H1 (cell line): ENCODE results near the gene CBLB. TPM values are rescaled to one million over a fixed set of nuclear protein-coding genes. Genes with fewer than 3 reads are reported as not detected.

Source experiments
- CTCF ChIA-PET: fragments of 300-600 bp; sonication (Branson Sonifier 250); formaldehyde crosslinking; loops from one replicate; lab custom pipeline; 2021; ENCODE audit not compliant: partially characterized antibody; lab: Charles Lee
- POLR2A ChIA-PET: fragments of 300-600 bp; sonication (Branson Sonifier 250); formaldehyde crosslinking; loops from one replicate; lab custom pipeline; 2021; ENCODE audit warnings: inconsistent platforms; ENCODE audit not compliant: partially characterized antibody; lab: Charles Lee
- DNase-seq, 2 experiments: peaks; one replicate each; pipeline versions ENCODE4 v3.0.0 to v3.0.0-alpha.2; 2010 to 2022; ENCODE audit warnings: low spot score in 2 of 2, low read depth in 1 of 2, mixed read lengths in 1 of 2
- FAIRE-seq: peaks from 2 replicates; lab custom pipeline; 2011; peaks lifted over from hg19 to GRCh38; lab: Jason Lieb, UNC
- H2AFZ ChIP-seq: 2 replicates; pipeline ENCODE4 v1.8.1; 2012; ENCODE audit warnings: low read length, inconsistent platforms
- H2AK5ac ChIP-seq: 2 replicates; pipeline ENCODE4 v1.6.1; 2013; ENCODE audit warnings: low read depth, low read length
- H2BK120ac ChIP-seq: replicated peaks from 2 replicates; pipeline ENCODE3; 2013; ENCODE audit warnings: low read depth, low read length, inconsistent platforms
- H2BK12ac ChIP-seq: 2 replicates; pipeline ENCODE4 v1.6.1; 2013; ENCODE audit warnings: low read depth, low read length
- H2BK15ac ChIP-seq: 2 replicates; pipeline ENCODE4 v1.6.1; 2013; ENCODE audit warnings: low read length
- H2BK20ac ChIP-seq: 2 replicates; pipeline ENCODE4 v1.6.1; 2013; ENCODE audit warnings: low read length
- H2BK5ac ChIP-seq: 2 replicates; pipeline ENCODE4 v1.6.1; 2013; ENCODE audit warnings: low read depth, low read length
- H3K14ac ChIP-seq: 2 replicates; pipeline ENCODE4 v1.6.1; 2013; ENCODE audit warnings: inconsistent platforms; ENCODE audit not compliant: insufficient read length
- H3K18ac ChIP-seq: 2 replicates; pipeline ENCODE4 v1.6.1; 2013; ENCODE audit warnings: low read length; ENCODE audit errors: extremely low read depth
- H3K23ac ChIP-seq: 2 replicates; pipeline ENCODE4 v1.6.1; 2013; ENCODE audit warnings: inconsistent platforms; ENCODE audit not compliant: insufficient read length
- H3K23me2 ChIP-seq: 2 replicates; pipeline ENCODE4 v1.6.1; 2013; ENCODE audit warnings: low read depth, low read length
- H3K27ac ChIP-seq: 2 replicates; pipeline ENCODE4 v1.6.1; 2011; ENCODE audit warnings: low read depth, low read length, inconsistent platforms
- H3K27me3 ChIP-seq, 4 experiments: replicated peaks in 1 of 4; 1 replicate in 1 of 4; 2 replicates in 3 of 4; pipeline versions ENCODE4 v1.6.1 to v1.8.1; 2011 to 2013; ENCODE audit warnings: low read length in 3 of 4, mild to moderate bottlenecking in 3 of 4, inconsistent platforms in 2 of 4, mixed read lengths in 2 of 4, moderate library complexity in 1 of 4; ENCODE audit not compliant: control insufficient read depth in 3 of 4, insufficient read depth in 3 of 4; ENCODE audit errors: extremely low read depth in 1 of 4
- H3K36me3 ChIP-seq, 4 experiments: 2 replicates each; pipeline versions ENCODE4 v1.6.1 to v1.8.1; 2011 to 2013; ENCODE audit warnings: mild to moderate bottlenecking in 4 of 4, low read length in 3 of 4, moderate library complexity in 2 of 4, control low read depth in 1 of 4, inconsistent platforms in 1 of 4; ENCODE audit not compliant: insufficient read depth in 4 of 4, control insufficient read depth in 2 of 4
- H3K4ac ChIP-seq: replicated peaks from 2 replicates; pipeline ENCODE3; 2013; ENCODE audit warnings: low read length, low read depth, mixed read lengths, inconsistent platforms; ENCODE audit not compliant: insufficient read length
- H3K4me1 ChIP-seq, 4 experiments: replicated peaks in 1 of 4; 1 replicate in 1 of 4; 2 replicates in 3 of 4; pipeline versions ENCODE4 v1.6.1 to v1.8.1; 2011 to 2013; ENCODE audit warnings: low read length in 3 of 4, inconsistent platforms in 2 of 4, mixed read lengths in 1 of 4; ENCODE audit not compliant: insufficient read depth in 4 of 4, control insufficient read depth in 3 of 4
- H3K4me2 ChIP-seq, 2 experiments: 2 replicates each; pipeline versions ENCODE4 v1.6.1 to v1.8.1; 2011 to 2013; ENCODE audit warnings: low read depth in 2 of 2, low read length in 2 of 2, control low read depth in 1 of 2, inconsistent platforms in 1 of 2, mild to moderate bottlenecking in 1 of 2; ENCODE audit not compliant: insufficient read depth in 1 of 2
- H3K4me3 ChIP-seq, 4 experiments: fragments of 200-600, 300-600 bp in 1 of 4; sonication (generic), shearing (Covaris generic), sonication (Bioruptor Twin) in 1 of 4; 2 replicates each; pipeline versions ENCODE4 v1.5.1 to v1.8.1; 2011 to 2016; ENCODE audit warnings: low read length in 4 of 4, low read depth in 3 of 4, control low read depth in 2 of 4, inconsistent platforms in 2 of 4, mild to moderate bottlenecking in 2 of 4, mixed read lengths in 1 of 4, moderate library complexity in 1 of 4; ENCODE audit not compliant: insufficient read depth in 2 of 4; ENCODE audit errors: extremely low read depth in 1 of 4
- H3K56ac ChIP-seq: replicated peaks from 2 replicates; pipeline ENCODE3; 2013; ENCODE audit warnings: low read depth, mild to moderate bottlenecking, mixed read lengths, low read length, inconsistent platforms; ENCODE audit not compliant: insufficient read length
- H3K79me1 ChIP-seq: 2 replicates; pipeline ENCODE4 v1.6.1; 2013; ENCODE audit warnings: low read depth, low read length, control low read depth
- H3K79me2 ChIP-seq, 2 experiments: 2 replicates each; pipeline versions ENCODE4 v1.6.1 to v1.8.1; 2012 to 2013; ENCODE audit warnings: low read length in 2 of 2, mild to moderate bottlenecking in 2 of 2, inconsistent platforms in 1 of 2; ENCODE audit not compliant: insufficient read depth in 2 of 2, control insufficient read depth in 1 of 2
- H3K9ac ChIP-seq, 4 experiments: replicated peaks in 1 of 4; 1 replicate in 1 of 4; 2 replicates in 3 of 4; pipeline versions ENCODE4 v1.6.1 to v1.8.1; 2011 to 2013; ENCODE audit warnings: low read depth in 3 of 4, low read length in 3 of 4, control low read depth in 2 of 4, mild to moderate bottlenecking in 2 of 4, moderate library complexity in 2 of 4, inconsistent platforms in 1 of 4; ENCODE audit errors: extremely low read depth in 1 of 4
- H3K9me3 ChIP-seq, 2 experiments: 2 replicates each; pipeline versions ENCODE4 v1.6.1 to v1.8.1; 2012 to 2013; ENCODE audit warnings: mild to moderate bottlenecking in 2 of 2, moderate library complexity in 2 of 2, control low read depth in 1 of 2, inconsistent platforms in 1 of 2, low read depth in 1 of 2, low read length in 1 of 2, mixed read lengths in 1 of 2; ENCODE audit not compliant: insufficient read depth in 2 of 2
- H4K20me1 ChIP-seq, 2 experiments: replicated peaks in 1 of 2; 2 replicates each; pipeline versions ENCODE3 to v1.8.1; 2011 to 2013; ENCODE audit warnings: inconsistent platforms in 2 of 2, low read length in 2 of 2, mild to moderate bottlenecking in 1 of 2; ENCODE audit not compliant: insufficient read depth in 2 of 2, control insufficient read depth in 1 of 2
- H4K5ac ChIP-seq: 2 replicates; pipeline ENCODE4 v1.6.1; 2013; ENCODE audit warnings: low read length, low read depth, mixed read lengths, inconsistent platforms; ENCODE audit not compliant: insufficient read length
- H4K8ac ChIP-seq: 2 replicates; pipeline ENCODE4 v1.8.0; 2013; ENCODE audit warnings: mild to moderate bottlenecking, moderate library complexity, low read length, inconsistent platforms; ENCODE audit not compliant: insufficient read depth; ENCODE audit errors: extremely low read depth
- H4K91ac ChIP-seq: replicated peaks from 2 replicates; pipeline ENCODE3; 2013; ENCODE audit warnings: low read length, mixed read lengths, inconsistent platforms; ENCODE audit not compliant: insufficient read length
- BRCA1 ChIP-seq: IDR thresholded peaks from 2 replicates; pipeline ENCODE4 v1.6.1; 2012; ENCODE audit warnings: low read depth, low read length, improper control_type of control experiment
- CHD1 ChIP-seq: IDR thresholded peaks from 2 replicates; pipeline ENCODE4 v1.6.1; 2012; ENCODE audit warnings: low read depth, low read length, improper control_type of control experiment
- HDAC6 ChIP-seq: IDR thresholded peaks from one replicate; pipeline ENCODE4 v1.7.1; 2012; ENCODE audit warnings: low read depth, mild to moderate bottlenecking, inconsistent platforms, low read length, moderate library complexity
- KDM1A ChIP-seq: fragments of 200-600, 300-600 bp; sonication (generic); IDR thresholded peaks from 2 replicates; pipeline ENCODE4 v1.7.1; 2016; ENCODE audit warnings: mild to moderate bottlenecking, low read length, borderline replicate concordance
- POLR2A ChIP-seq, 2 experiments: IDR thresholded peaks; 1 replicate in 1 of 2; 2 replicates in 1 of 2; pipeline ENCODE4 v1.6.1; 2011; ENCODE audit warnings: low read depth in 2 of 2, low read length in 2 of 2, mild to moderate bottlenecking in 2 of 2; ENCODE audit errors: control extremely low read depth in 1 of 2
- POLR2AphosphoS5 ChIP-seq: IDR thresholded peaks from 2 replicates; pipeline ENCODE4 v1.6.1; 2011; ENCODE audit warnings: low read depth, low read length
- RAD21 ChIP-seq, 2 experiments: IDR thresholded peaks in 1 of 2; conservative IDR thresholded peaks in 1 of 2; 2 replicates each; pipeline ENCODE4 v1.6.1; 2011; ENCODE audit warnings: low read depth in 2 of 2, low read length in 2 of 2, improper control_type of control experiment in 1 of 2, inconsistent platforms in 1 of 2, mild to moderate bottlenecking in 1 of 2, moderate library complexity in 1 of 2
- RFX5 ChIP-seq: IDR thresholded peaks from 2 replicates; pipeline ENCODE4 v1.6.1; 2011; ENCODE audit warnings: low read depth, low read length, improper control_type of control experiment, borderline replicate concordance
- RNF2 ChIP-seq: fragments of 200-900, 300-1000 bp; sonication (generic); IDR thresholded peaks from 2 replicates; pipeline ENCODE4 v1.7.1; 2016; ENCODE audit warnings: borderline replicate concordance, low read depth, mild to moderate bottlenecking, antibody characterized with exemption, low read length; ENCODE audit not compliant: poor library complexity, severe bottlenecking; ENCODE audit errors: missing control alignments
- SIN3A ChIP-seq, 2 experiments: IDR thresholded peaks in 1 of 2; conservative IDR thresholded peaks in 1 of 2; 2 replicates each; pipeline ENCODE4 v1.6.1; 2011 to 2012; ENCODE audit warnings: low read length in 2 of 2, improper control_type of control experiment in 1 of 2, low read depth in 1 of 2, mild to moderate bottlenecking in 1 of 2
- SIRT6 ChIP-seq: IDR thresholded peaks from one replicate; pipeline ENCODE4 v1.7.1; 2012; ENCODE audit warnings: low read length, inconsistent platforms
- SIX5 ChIP-seq: IDR thresholded peaks from 2 replicates; pipeline ENCODE4 v1.6.1; 2011; ENCODE audit warnings: mild to moderate bottlenecking, low read depth, low read length
- SRF ChIP-seq: IDR thresholded peaks from 2 replicates; pipeline ENCODE4 v1.6.1; 2011; ENCODE audit warnings: mild to moderate bottlenecking, low read depth, low read length, moderate library complexity
- SUZ12 ChIP-seq: fragments of 200-600 bp; sonication (generic); IDR thresholded peaks from 2 replicates; pipeline ENCODE4 v1.6.1; 2012; ENCODE audit warnings: mild to moderate bottlenecking, inconsistent platforms, low read length, moderate library complexity, mixed read lengths
- TCF12 ChIP-seq: IDR thresholded peaks from 2 replicates; pipeline ENCODE4 v1.6.1; 2011; ENCODE audit warnings: low read depth, mild to moderate bottlenecking, low read length
- polyA plus RNA-seq, 7 experiments: library from polyadenylated mRNA; depleted of rRNA in 3 of 7; stranded (reverse) in 5 of 7; unstranded in 2 of 7; fragments of >200 nt in 5 of 7; fragments of 200-250 nt in 2 of 7; gene quantifications; 1 replicate in 5 of 7; 2 replicates in 1 of 7; 4 replicates in 1 of 7; pipeline versions ENCODE4 v1.2.1 to v1.2.3, GENCODE V29; 2011 to 2013; ENCODE audit warnings: missing spikeins in 2 of 7, mixed read lengths in 2 of 7
- total RNA-seq: library from RNA; stranded (reverse); fragmentation: NEBNext Ultra II Directional; extraction: Animal tissue kit (Norgen Biotek cat#: 25700); gene quantifications from 2 replicates; pipeline ENCODE4 v1.2.1, GENCODE V29; 2021
- TF ChIP-seq, protein P1 (sequence below): IDR thresholded peaks from 2 replicates; pipeline ENCODE4 v1.6.1; 2012; ENCODE audit warnings: inconsistent platforms

CBLB gene
- total and polyA plus RNA-seq, 2 of the 8 experiments (the other 6 are each of a cell fraction or from before 2014, with no cell fraction given), result 14.5 to 26.0 TPM

DNA sequence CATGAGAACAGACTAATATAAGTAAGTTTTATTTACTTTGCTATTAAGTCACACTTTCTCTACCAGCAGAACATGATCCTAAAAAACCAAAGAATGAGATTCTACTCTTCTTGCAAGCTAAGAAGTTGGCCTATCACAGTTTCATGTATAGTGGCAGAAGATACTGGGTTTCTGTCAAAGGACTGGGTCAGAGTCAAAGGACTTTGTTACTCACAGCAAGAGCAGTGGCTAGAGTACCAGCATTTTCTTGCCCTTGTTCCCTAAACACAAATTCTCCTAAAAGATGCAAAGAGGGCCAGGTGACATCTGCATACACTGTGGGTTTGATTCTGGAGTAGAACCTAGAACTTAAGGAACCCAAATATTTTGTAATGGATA is 105.2 kb downstream of the CBLB start:
- H3K23me2 ChIP-seq, result no peaks in the 10 kb centered on the region
- no peak for DNase-seq
- no peak overlapping the region for H2BK15ac ChIP-seq
- no peak overlapping the region for H3K27ac ChIP-seq
- no peak overlapping the region for H2BK12ac ChIP-seq
- no peaks in the 10 kb centered on the region for H4K20me1 ChIP-seq
- H3K79me2 ChIP-seq, result peaks cover 0 to 9% of the 10 kb centered on the region in 2 experiments; a peak in 2 of 4 replicates
- H3K4ac ChIP-seq, result no peak overlapping the region
- ChIA-PET POLR2A (no interaction called here), CTCF (interaction anchor here (1.0 kb wide), 1 partner anchor 70 kb away, joined by 3 read pairs; no protein-coding TSS in a partner anchor)
- H2BK120ac ChIP-seq, result no peak overlapping the region
- H2BK20ac ChIP-seq, result no peak overlapping the region
- peaks cover 14 to 17% of the 10 kb centered on the region in 2 experiments for H3K9me3 ChIP-seq
- H3K14ac ChIP-seq, result no peak overlapping the region
- no peak overlapping the region for H4K91ac ChIP-seq
- H3K27me3 ChIP-seq, result no peaks in the 10 kb centered on the region
- peaks cover 0 to 21% (median 4%) of the 10 kb centered on the region in 4 experiments; a peak in 5 of 8 replicates for H3K36me3 ChIP-seq
- H2AK5ac ChIP-seq, result no peak overlapping the region
- no peak overlapping the region for H3K9ac ChIP-seq
- no peak overlapping the region for H4K5ac ChIP-seq
- H3K79me1 ChIP-seq, result no peaks in the 10 kb centered on the region
- H3K18ac ChIP-seq, result no peak overlapping the region
- H2BK5ac ChIP-seq, result no peak overlapping the region
- H3K4me1 ChIP-seq, result peaks cover 0 to 3% (median 1%) of the 10 kb centered on the region in 4 experiments; a peak in 2 of 7 replicates
- no peak overlapping the region for H3K4me3 ChIP-seq
- FAIRE-seq, result no peak
- no peak overlapping the region for H2AFZ ChIP-seq
- H3K23ac ChIP-seq, result no peak overlapping the region
- TF ChIP-seq SRF, result no peak
- no peak for TF ChIP-seq BRCA1
- no peak for TF ChIP-seq POLR2AphosphoS5
- TF ChIP-seq SUZ12, result no peak
- TF ChIP-seq, protein P1, sequence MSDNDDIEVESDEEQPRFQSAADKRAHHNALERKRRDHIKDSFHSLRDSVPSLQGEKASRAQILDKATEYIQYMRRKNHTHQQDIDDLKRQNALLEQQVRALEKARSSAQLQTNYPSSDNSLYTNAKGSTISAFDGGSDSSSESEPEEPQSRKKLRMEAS, result no peak
- no peak for TF ChIP-seq CHD1
- no peak for TF ChIP-seq SIX5
- no peak for TF ChIP-seq SIRT6
- TF ChIP-seq KDM1A, result no peak
- TF ChIP-seq RAD21 (IDR thresholded peaks at IDR 0.05 in 1 of 2, conservative IDR thresholded peaks at IDR 0.05 in 1 of 2; ENCODE audit: low read depth in 2 of 2, low read length in 2 of 2), result no peak
- TF ChIP-seq SIN3A (conservative IDR thresholded peaks at IDR 0.05 in 1 of 2, IDR thresholded peaks at IDR 0.05 in 1 of 2; ENCODE audit: low read depth in 1 of 2, low read length in 2 of 2), result no peak
- no peak for TF ChIP-seq RFX5
- no peak for TF ChIP-seq POLR2A (IDR thresholded peaks at IDR 0.05; ENCODE audit: control extremely low read depth in 1 of 2, low read depth in 2 of 2, low read length in 2 of 2)
- TF ChIP-seq HDAC6, result no peak
- no peak for TF ChIP-seq TCF12
- no peak for TF ChIP-seq RNF2
- H3K56ac ChIP-seq, result no peak overlapping the region
- H3K4me2 ChIP-seq, result no peak overlapping the region
- no peak overlapping the region for H4K8ac ChIP-seq
